GM21423 (cell line): ENCODE data around the gene GLCE.

Experiments
- ATAC-seq: cut with Tn5 transposase; IDR thresholded peaks from one replicate; pipeline ENCODE4 v1.9.1; 2021; ENCODE audit warnings: mild to moderate bottlenecking, moderate library complexity; ENCODE audit not compliant: unreplicated experiment

The GLCE gene

GRCh38 chr15:69160141-69160993, at the start of gene GLCE:
GLCE (plus strand) TSS chr15:69160635; CDS start chr15:69255807, 95,172 bp downstream.
- ATAC-seq: peak; percentile 96

- ATAC-seq: no peak
Observed at GRCh38 chr15:69114331-69114928, 46.0 kb upstream of the GLCE start.

GRCh38 chr15:69115031-69115430, 45.4 kb upstream of the GLCE start:
- no peak for ATAC-seq

- no peak for ATAC-seq
Observed at GRCh38 chr15:69116391-69116790, 44.0 kb upstream of the GLCE start.

GRCh38 chr15:69117431-69117871, 43.0 kb upstream of the GLCE start:
- ATAC-seq: no peak

GRCh38 chr15:69118089-69118488, 42.3 kb upstream of the GLCE start:
- no peak for ATAC-seq

- ATAC-seq: no peak
Observed at GRCh38 chr15:69119001-69119400, 41.4 kb upstream of the GLCE start.

GRCh38 chr15:69119683-69120395, 40.6 kb upstream of the GLCE start:
- ATAC-seq: no peak

- no peak for ATAC-seq
Observed at GRCh38 chr15:69120732-69121131, 39.7 kb upstream of the GLCE start.

- no peak for ATAC-seq
Observed at GRCh38 chr15:69121198-69121828, 39.1 kb upstream of the GLCE start.

- no peak for ATAC-seq
Observed at GRCh38 chr15:69125236-69125635, 35.2 kb upstream of the GLCE start.

- ATAC-seq: no peak
Observed at GRCh38 chr15:69126054-69126469, 34.4 kb upstream of the GLCE start.

- no peak for ATAC-seq
Observed at GRCh38 chr15:69127306-69127705, 33.1 kb upstream of the GLCE start.

GRCh38 chr15:69128667-69129311, 31.6 kb upstream of the GLCE start:
- no peak for ATAC-seq

- no peak for ATAC-seq
Observed at GRCh38 chr15:69131362-69132220, 28.8 kb upstream of the GLCE start.

GRCh38 chr15:69132430-69132829, 28.0 kb upstream of the GLCE start:
- no peak for ATAC-seq

- no peak for ATAC-seq
Observed at GRCh38 chr15:69132977-69133861, 27.2 kb upstream of the GLCE start.

GRCh38 chr15:69133862-69134519, 26.4 kb upstream of the GLCE start:
- no peak for ATAC-seq
